Measurements from ENCODE around the gene CYP2A7. TPM values are rescaled to one million over a fixed set of nuclear protein-coding genes. Genes with fewer than 3 reads are reported as not detected.

The CYP2A7 gene
- total and polyA plus RNA-seq, 9 of the 15 experiments (the other 6 are each of a cell fraction or from before 2014, with no cell fraction given), result 0.22 TPM; not detected in 8

- Histone ChIP-seq H3K27ac (ENCODE audit: extremely low read depth, low read depth, low read length) (no peak overlapping the region; the same call in 2 of the 3 replicates), H3K4me3 (no peak overlapping the region), H4K20me1 (replicated peaks; ENCODE audit: control insufficient read depth, insufficient read depth, low read length) (no peaks in the 10 kb centered on the region), H3K9ac (ENCODE audit: insufficient read depth in 1 of 2, low read depth in 2 of 2, low read length in 2 of 2) (no peak overlapping the region), H3K9me3 (replicated peaks; ENCODE audit: control insufficient read depth, insufficient read depth, low read depth, low read length) (no peaks in the 10 kb centered on the region), H3K4me2 (ENCODE audit: insufficient read depth, low read length) (no peak overlapping the region), H3K9me1 (ENCODE audit: control insufficient read depth, insufficient read depth, low read length) (peaks cover 3% of the 10 kb centered on the region), H3K79me2 (ENCODE audit: control insufficient read depth, insufficient read depth, low read length) (peaks cover 3% of the 10 kb centered on the region; the same call in 1 of the 3 replicates), H2AFZ (ENCODE audit: low read depth, low read length) (no peak overlapping the region), H3K27me3 (ENCODE audit: control insufficient read depth in 2 of 2, insufficient read depth in 2 of 2, low read length in 2 of 2) (no peaks in the 10 kb centered on the region), H3K4me1 (replicated peaks in 1 of 2; ENCODE audit: control insufficient read depth in 2 of 2, insufficient read depth in 2 of 2, low read length in 2 of 2) (peaks cover 43 to 45% of the 10 kb centered on the region in 2 experiments), H3K36me3 (ENCODE audit: control insufficient read depth, insufficient read depth, low read length) (0 out of 3 replicates have a peak, but pooled peaks cover 3% of the 10 kb centered on the region)
- no TSS peak for BruUV-seq (replicated peaks)
- FAIRE-seq, result no peak
- ATAC-seq, result no peak
- CTCF ChIA-PET (ENCODE audit: low intra/inter-chr PET ratio), result no interaction called here
- no peak for DNase-seq (ENCODE audit: extremely low read depth in 1 of 4, low spot score in 3 of 4)
- POLR2A ChIA-PET, result no interaction called here
- WGBS (ENCODE audit: insufficient coverage, low coverage, missing lambda C conversion rate), result 96% methylated on average over 20 of the region's 22 CpGs
- intact Hi-C loops (cut with micrococcal nuclease) (no loop called here), in situ Hi-C loops (cut with MboI) (no loop called here)
- 0 out of 2 replicates have a peak, but pooled peaks have one; percentile 28 for TF ChIP-seq CXXC5 (CRISPR knock-in tag; IDR thresholded peaks at IDR 0.05)
- peak; percentile 93 for TF ChIP-seq HDAC2 (IDR thresholded peaks at IDR 0.05)
- peak; percentile 37 to 60; a peak in 2 of 3 replicates for TF ChIP-seq CBX3 (IDR thresholded peaks at IDR 0.05; ENCODE audit: borderline replicate concordance in 1 of 2, low read length in 2 of 2)
- TF ChIP-seq MTA3 (IDR thresholded peaks at IDR 0.05; ENCODE audit: borderline replicate concordance), result 0 out of 2 replicates have a peak, but pooled peaks have one; percentile 20
- TF ChIP-seq, protein P1, sequence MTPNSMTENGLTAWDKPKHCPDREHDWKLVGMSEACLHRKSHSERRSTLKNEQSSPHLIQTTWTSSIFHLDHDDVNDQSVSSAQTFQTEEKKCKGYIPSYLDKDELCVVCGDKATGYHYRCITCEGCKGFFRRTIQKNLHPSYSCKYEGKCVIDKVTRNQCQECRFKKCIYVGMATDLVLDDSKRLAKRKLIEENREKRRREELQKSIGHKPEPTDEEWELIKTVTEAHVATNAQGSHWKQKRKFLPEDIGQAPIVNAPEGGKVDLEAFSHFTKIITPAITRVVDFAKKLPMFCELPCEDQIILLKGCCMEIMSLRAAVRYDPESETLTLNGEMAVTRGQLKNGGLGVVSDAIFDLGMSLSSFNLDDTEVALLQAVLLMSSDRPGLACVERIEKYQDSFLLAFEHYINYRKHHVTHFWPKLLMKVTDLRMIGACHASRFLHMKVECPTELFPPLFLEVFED (CRISPR knock-in tag; conservative IDR thresholded peaks at IDR 0.05), result no peak
- TF ChIP-seq HDAC6 (IDR thresholded peaks at IDR 0.05; ENCODE audit: low read depth, low read length), result no peak
- no peak for TF ChIP-seq TRIM25 (IDR thresholded peaks at IDR 0.05; ENCODE audit: borderline replicate concordance)
- TF ChIP-seq CBX1 (IDR thresholded peaks at IDR 0.05; ENCODE audit: low read depth), result peak; percentile 94
- TF ChIP-seq HMBOX1 (IDR thresholded peaks at IDR 0.05), result no peak
- peak; percentile 87 to 94 for TF ChIP-seq KDM1A (IDR thresholded peaks at IDR 0.05)
- peak; percentile 59; the same call in 1 of the 2 replicates for TF ChIP-seq SPI1 (IDR thresholded peaks at IDR 0.05; ENCODE audit: borderline replicate concordance, low read depth, low read length)
- TF ChIP-seq ZNF146 (CRISPR knock-in tag; IDR thresholded peaks at IDR 0.05; ENCODE audit: unreplicated experiment), result peak; percentile 20
- peak; percentile 97 for TF ChIP-seq ADNP (tag; IDR thresholded peaks at IDR 0.05)
- TF ChIP-seq KLF13 (tag; IDR thresholded peaks at IDR 0.05; ENCODE audit: borderline replicate concordance, low read depth), result no peak
- 0 out of 2 replicates have a peak, but pooled peaks have one; percentile 55 for TF ChIP-seq PTBP1 (IDR thresholded peaks at IDR 0.05; ENCODE audit: low read depth, low read length)
- no peak for TF ChIP-seq ELF4 (CRISPR knock-in tag; IDR thresholded peaks at IDR 0.05)
- peak; percentile 22; the same call in 1 of the 2 replicates for TF ChIP-seq ETV1 (tag; conservative IDR thresholded peaks at IDR 0.05; ENCODE audit: low read depth)
- TF ChIP-seq RBM25 (IDR thresholded peaks at IDR 0.05; ENCODE audit: low read depth, low read length, severe bottlenecking), result peak; percentile 99
Observed at GRCh38 chr19:40827386-40828247, 54.4 kb downstream of the CYP2A7 start.
